Femur (tissue), 1 donor: ENCODE measurements around the gene CFAP299.
"Not testable (repeated sequence)": the region's sequence is repeated elsewhere in the genome, so short reads cannot be mapped to it uniquely, and the experiment has no call there.

Experiments
- DNase-seq: peaks from one replicate; pipeline ENCODE4 v3.0.0-alpha.2; 2017

Gene CFAP299

GRCh38 chr4:80613470-80613869, 277.9 kb downstream of the CFAP299 start:
- no peak for DNase-seq

DNA sequence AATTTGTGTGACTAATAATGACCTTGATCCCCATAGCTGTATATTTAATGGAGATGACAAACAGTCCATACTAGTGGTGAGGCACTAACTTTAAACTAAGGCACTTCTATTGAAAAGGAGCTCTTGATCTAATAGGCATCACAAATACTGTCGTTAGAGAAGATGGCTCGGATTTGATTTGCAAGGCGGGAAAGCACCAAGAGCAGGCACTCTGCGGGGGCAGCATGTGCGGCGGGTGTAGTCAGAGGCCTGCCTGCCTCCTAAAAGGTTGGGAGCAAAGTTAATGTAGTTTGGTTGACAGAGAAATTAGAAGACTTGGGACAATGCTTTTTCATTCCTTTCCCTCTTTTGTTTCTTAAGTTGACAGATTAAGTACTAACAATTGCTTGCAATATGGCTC, 278.8 kb downstream of the CFAP299 start:
- DNase-seq = no peak

DNA sequence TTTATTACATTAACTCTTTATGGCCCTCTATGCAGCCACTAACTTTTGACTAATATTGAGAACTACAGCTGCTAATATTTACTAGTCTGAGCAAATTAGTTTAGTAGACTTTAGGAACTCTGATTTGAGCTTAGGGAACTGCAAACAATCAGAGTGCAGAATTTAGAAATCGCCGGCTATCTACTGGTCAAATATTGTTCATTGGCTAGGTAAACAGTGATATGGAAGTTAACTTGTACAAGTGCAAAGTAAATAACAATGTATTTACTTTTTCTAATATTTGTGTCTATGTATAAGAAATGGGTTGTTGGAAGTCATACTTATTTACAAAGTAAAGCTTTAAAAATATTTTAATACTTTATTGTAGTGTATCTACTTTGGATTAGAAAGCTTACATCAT, 279.6 kb downstream of the CFAP299 start:
- DNase-seq = no peak

DNA sequence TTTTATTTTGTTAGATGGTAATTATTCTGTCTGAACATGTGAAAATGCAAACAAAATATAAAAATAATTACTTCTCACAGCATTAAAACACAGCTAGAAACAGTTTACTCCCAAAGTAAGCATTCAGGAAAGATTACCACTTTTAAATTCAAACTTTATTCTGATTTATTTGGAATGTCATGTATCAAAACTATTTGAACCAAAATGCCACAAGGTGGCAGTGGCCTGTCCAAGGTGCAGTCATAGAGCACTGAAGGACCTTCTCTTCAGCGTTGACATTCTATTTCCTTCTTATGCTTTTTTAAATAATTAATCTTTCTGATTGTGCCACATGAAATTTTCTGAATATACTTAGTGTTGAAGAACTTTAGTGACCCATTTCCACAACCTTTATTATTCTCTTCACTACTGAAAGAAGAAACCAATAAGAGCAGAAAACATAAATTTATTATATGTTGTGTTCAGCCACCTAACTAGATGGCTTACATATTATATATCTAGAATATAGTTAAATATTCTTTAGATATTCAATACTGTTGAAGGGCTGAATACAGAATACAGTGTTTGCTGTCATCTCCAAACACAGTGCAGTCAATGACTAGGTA, 283.6 kb downstream of the CFAP299 start:
- DNase-seq = no peak

DNA sequence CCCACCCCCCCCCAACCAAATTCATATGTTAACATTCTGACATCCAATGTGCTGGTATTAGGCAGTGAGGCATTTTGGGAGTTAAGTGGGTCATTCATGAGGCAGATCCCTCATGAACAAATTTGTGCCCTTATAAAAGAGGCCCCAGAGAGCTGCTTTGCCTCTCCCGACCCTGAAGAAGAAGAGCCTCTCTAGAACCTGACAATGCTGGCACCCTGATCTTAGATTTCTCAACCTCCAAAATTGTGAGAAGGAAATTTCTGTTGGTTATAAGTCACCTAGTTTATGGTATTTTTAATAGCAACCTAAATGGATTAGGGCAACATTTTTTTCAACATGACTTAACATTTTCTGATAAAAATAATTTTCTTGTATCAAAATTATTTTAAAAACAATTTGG, 296.3 kb downstream of the CFAP299 start:
- no peak for DNase-seq

GRCh38 chr4:80637190-80637589, 301.7 kb downstream of the CFAP299 start:
- DNase-seq = no peak

- no peak for DNase-seq
Observed at GRCh38 chr4:80646061-80646460, 310.5 kb downstream of the CFAP299 start.

DNA sequence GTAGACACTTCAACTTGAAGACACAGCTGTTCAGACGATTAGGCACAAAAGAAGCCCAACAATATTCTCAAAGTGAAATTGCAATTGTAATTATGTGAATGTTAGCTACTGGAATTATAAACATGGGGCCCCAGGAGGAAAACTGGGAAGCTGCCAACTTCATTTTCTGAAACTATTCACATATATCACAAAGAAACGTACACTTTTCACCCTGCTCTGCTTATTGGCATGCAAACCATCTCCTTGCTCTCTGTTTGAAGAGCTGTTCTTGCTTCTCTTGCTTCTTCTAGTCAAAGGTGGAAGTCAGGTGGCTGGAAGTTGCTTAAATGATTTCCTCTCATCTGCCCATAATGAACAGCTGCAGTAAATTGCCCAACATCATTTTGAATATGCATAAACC, 320.1 kb downstream of the CFAP299 start:
- no peak for DNase-seq

GRCh38 chr4:80670118-80670517, 334.6 kb downstream of the CFAP299 start:
- not testable (repeated sequence) for DNase-seq

- no peak for DNase-seq
Observed at GRCh38 chr4:80678413-80678812, 342.9 kb downstream of the CFAP299 start.

GRCh38 chr4:80680934-80681333, 345.4 kb downstream of the CFAP299 start:
- DNase-seq = no peak

- DNase-seq = no peak
Observed at GRCh38 chr4:80685214-80685613, 349.7 kb downstream of the CFAP299 start.

DNA sequence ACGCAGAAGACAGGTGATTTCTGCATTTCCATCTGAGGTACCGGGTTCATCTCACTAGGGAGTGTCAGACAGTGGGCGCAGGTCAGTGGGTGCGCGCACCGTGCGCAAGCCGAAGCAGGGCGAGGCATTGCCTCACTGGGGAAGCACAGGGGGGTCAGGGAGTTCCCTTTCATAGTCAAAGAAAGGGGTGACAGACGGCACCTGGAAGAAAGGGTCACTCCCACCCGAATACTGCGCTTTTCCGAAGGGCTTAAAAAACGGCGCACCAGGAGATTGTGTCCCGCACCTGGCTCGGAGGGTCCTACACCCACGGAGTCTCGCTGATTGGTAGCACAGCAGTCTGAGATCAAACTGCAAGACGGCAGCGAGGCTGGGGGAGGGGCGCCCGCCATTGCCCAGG, 352.2 kb downstream of the CFAP299 start:
- not testable (repeated sequence) for DNase-seq

DNA sequence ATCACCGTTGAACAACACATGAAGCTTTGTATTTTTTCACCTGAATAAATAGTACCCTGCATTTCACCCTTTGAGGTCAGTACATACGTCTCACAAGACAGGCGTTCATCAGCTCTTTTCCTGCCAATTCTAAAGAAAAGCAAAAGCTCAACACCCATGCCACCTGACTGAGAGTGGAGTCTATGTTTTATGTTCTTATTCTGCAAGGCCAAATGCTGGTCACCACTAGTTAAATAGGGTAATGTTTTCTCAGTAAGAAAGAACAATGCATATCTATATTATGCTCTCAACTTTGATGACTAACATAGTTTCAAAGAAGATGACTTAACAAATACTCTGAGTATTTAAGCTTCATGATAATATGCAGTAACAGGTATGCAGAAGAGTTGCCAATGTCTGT, 358.6 kb downstream of the CFAP299 start:
- no peak for DNase-seq

DNA sequence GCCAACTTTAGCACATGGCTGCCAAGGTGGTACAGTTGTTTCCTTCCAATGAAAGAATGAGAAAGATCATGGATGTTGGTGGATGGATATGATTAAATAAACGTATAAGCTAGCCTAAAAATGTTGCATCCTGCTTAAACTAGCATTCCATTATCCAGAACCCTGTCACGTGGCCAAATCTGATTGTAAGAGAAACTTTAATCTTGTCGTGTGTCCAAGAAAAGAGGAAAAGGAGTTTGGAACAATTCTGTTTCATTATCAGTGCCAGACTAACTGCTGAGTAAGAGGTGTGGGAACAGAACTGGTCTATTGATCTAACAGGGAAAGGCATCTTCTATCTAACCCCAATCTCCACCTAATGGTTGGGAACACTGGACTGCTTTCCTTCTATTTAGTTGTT, 369.8 kb downstream of the CFAP299 start:
- DNase-seq = no peak

DNA sequence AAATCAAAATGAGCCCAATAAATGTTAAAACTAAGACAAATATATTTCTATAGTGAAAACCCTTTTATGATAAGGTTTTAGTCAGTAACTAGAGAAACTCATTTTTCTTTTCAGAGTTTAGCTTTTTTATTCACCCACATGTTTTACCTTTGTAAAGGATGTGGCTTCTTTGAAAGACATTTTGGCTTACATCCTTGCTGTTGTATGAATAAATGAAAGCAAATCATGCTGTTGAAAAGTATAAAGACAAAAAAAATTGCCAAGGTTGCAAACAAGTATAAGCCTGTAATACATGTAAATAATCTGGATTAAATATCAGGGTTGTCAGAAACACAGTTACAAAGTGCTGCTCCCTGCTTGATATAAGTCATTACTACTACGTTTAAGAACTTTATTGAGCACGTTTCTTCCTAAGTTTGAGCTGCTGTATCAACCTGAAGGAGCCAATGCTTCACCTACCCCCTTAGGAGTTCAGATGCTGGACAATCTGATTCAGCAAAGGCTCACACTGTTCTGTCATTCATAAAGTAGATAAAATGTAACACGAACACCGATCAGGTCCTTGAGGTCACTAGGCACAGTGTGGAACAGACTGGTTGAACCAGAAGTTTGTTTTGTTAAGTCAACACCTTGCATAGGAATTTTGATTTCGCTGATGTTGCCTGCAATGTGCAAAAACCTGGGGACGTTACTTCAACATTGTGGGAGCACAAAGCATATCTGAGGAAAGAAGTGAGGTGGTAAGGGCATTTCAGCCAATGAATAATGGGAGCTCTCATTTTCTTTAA, 373.7 kb downstream of the CFAP299 start:
- no peak for DNase-seq

DNA sequence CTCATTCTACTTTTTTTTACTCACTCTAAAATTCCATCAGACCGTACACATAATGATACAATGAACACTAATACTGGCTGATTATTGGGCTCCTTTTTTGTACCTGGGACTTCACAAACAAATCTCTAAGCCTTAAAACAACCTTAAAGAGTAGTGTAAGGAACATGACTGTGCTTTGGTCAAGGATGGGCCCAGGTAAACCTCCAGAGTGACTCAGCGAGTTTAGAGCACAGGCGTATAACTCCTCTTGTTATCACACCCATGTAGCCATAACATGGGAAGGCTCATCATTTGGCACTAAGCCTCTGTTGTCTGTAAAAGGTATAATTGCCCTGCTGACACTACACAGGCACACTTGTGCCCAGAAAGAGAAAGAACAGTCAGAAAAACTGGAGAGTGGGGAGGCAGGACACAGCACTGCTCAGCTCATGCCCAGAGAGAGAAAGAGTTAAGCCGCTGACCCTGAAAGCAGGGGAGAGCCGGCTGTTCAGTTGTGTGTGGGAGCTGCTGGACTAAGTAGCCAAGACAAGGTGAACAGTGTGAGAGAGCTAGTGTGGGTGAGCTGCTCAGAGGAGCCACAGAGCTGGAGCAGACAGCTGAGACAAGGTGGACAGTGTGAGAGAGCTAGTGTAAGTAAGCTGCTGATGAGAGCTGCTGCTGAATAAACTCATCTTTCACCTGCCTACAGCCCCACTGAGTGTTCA, 375.4 kb downstream of the CFAP299 start:
- no peak for DNase-seq

DNA sequence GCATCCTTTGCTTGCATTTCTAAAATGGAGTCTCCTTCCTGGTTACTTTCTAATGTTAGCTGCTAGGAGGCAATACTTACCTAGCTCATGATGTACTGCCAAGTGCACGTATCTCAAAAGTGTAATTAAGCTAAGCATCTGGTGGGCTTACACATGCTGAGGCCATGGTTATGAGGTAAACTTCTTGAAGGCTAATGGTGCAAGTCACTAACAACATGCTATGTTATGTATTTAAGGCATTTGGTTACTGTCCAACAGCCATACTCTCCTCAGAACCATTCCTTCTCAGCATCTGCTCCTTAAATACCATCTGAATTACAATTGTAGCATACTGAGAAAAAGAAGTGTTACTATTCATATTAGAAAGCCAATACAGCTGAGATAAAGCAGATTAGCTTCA, 376.4 kb downstream of the CFAP299 start:
- DNase-seq = no peak

DNA sequence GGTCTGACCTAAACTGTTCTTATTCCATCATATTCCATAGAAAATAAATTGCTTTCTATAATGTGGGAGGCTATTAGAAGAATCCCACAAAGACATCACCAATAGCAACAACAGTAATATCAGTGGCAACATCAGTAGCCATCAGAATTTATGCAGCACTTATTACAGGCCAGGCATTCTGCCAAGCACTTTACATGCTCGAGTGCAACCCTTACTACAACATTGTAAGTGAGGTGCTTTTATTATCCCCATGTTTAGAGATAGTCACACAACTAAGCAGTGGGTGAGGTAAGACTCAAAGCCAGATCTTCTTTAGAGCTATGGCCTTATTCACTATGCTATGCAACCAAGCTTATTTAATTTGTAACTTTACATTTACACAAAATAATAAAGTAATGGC, 377.9 kb downstream of the CFAP299 start:
- no peak for DNase-seq

GRCh38 chr4:80717204-80717603, 381.7 kb downstream of the CFAP299 start:
- no peak for DNase-seq

DNA sequence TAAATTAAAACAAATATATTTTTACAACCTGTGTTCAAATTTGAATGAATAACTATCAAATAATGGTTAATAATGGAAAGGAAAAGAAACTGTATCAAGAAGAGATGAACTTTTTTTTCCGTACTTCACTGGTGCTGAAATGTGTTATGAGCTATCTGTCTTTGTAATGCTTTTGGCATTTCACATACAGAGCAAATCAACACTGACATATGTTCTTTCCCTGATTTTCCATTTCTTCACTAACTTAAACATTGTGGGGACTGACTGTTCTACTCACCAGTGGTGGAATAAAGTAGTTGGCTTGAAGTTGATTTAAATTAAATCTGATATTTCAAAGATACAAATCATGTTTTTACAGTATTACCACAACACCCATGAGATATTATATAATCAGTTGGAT, 390.9 kb downstream of the CFAP299 start:
- DNase-seq = no peak

DNA sequence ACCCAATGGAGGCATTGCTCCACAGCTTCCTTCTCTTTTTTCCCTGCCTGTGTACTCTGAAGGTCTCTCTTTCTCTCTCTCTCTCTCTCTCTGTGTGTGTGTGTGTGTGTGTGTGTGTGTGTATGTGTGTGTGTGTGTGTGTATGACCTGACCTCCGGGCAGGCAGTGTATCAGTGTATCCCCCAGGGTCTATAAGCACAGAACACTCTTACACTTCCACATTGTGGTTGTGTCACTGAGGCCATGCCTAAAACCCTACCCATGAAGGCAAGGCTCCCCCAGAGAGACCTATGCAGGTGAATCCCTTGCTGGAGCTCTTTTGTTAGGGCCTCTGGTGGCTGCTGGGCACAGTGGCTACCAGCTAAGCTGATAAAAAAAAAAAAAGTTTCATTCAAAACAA, 394.6 kb downstream of the CFAP299 start:
- no peak for DNase-seq

GRCh38 chr4:80731436-80731835, 395.9 kb downstream of the CFAP299 start:
- DNase-seq = no peak

- no peak for DNase-seq
Observed at GRCh38 chr4:80732010-80732409, 396.5 kb downstream of the CFAP299 start.
